NB4 (cell line): ENCODE data around the gene ABHD17C.

Experiments used
- CTCF ChIP-seq: IDR thresholded peaks from one replicate; pipeline ENCODE4 v1.5.1; 2012; ENCODE audit warnings: low read depth, low read length
- POLR2A ChIP-seq: IDR thresholded peaks from 2 replicates; pipeline ENCODE4 v1.6.1; 2011; ENCODE audit warnings: mild to moderate bottlenecking; ENCODE audit not compliant: insufficient read length; ENCODE audit errors: extremely low read depth

GRCh38 chr15:80798911-80799310 is 103.8 kb downstream of the ABHD17C start:
- TF ChIP-seq POLR2A (no peak), CTCF (no peak)
